IMR-90 (cell line): Measurements from ENCODE around the gene IBA57. TPM values are rescaled to one million over a fixed set of nuclear protein-coding genes. Genes with fewer than 3 reads are reported as not detected.

Experiments
- ATAC-seq: fragments of 200-7000 bp; cut with Tn5 transposase; 2 replicates; pipeline ENCODE4 v1.9.1; 2020; ENCODE audit warnings: low read depth, mild to moderate bottlenecking, moderate library complexity
- BruUV-seq: library from RNA; stranded (reverse); fragments of 400-500 nt; replicated peaks from 2 replicates; lab custom pipeline; 2021; lab: Mats Ljungman, UMichigan
- CTCF ChIA-PET: fragments of 300-600 bp; formaldehyde crosslinking; extraction: SDS; loops from one replicate; lab custom pipeline; 2021; ENCODE audit warnings: antibody characterized with exemption; lab: Yijun Ruan, JAX
- POLR2A ChIA-PET: fragments of 300-600 bp; sonication (Branson Sonifier 250); formaldehyde crosslinking; loops from one replicate; lab custom pipeline; 2022; ENCODE audit warnings: antibody characterized with exemption; ENCODE audit not compliant: unreplicated experiment; lab: Charles Lee
- DNase-seq: peaks from one replicate; pipeline ENCODE4 v3.0.0; 2013
- H2AFZ ChIP-seq: replicated peaks from 2 replicates; pipeline ENCODE3; 2013; ENCODE audit warnings: low read length, mild to moderate bottlenecking; ENCODE audit not compliant: poor library complexity
- H2AK5ac ChIP-seq: 2 replicates; pipeline ENCODE4 v1.6.1; 2013; ENCODE audit warnings: low read depth, low read length, inconsistent platforms
- H2AK9ac ChIP-seq: replicated peaks from 2 replicates; pipeline ENCODE3; 2013; ENCODE audit warnings: mild to moderate bottlenecking, low read depth, low read length, moderate library complexity; ENCODE audit not compliant: poor library complexity
- H2BK120ac ChIP-seq: 2 replicates; pipeline ENCODE4 v1.6.1; 2013; ENCODE audit warnings: low read depth, low read length, inconsistent platforms
- H2BK15ac ChIP-seq: 3 replicates; pipeline ENCODE4 v1.6.1; 2013; ENCODE audit warnings: low read depth, low read length, inconsistent platforms
- H2BK20ac ChIP-seq: 2 replicates; pipeline ENCODE4 v1.6.1; 2013; ENCODE audit warnings: low read depth, mild to moderate bottlenecking, inconsistent platforms, low read length, moderate library complexity
- H2BK5ac ChIP-seq: 2 replicates; pipeline ENCODE4 v1.6.1; 2013; ENCODE audit warnings: mild to moderate bottlenecking, low read depth, low read length, inconsistent platforms; ENCODE audit not compliant: poor library complexity, severe bottlenecking
- H3K14ac ChIP-seq: replicated peaks from 2 replicates; pipeline ENCODE4 v1.6.1; 2013; ENCODE audit warnings: low read depth, low read length, inconsistent platforms
- H3K18ac ChIP-seq: 2 replicates; pipeline ENCODE4 v1.6.1; 2013; ENCODE audit warnings: low read depth, low read length, control low read depth
- H3K23ac ChIP-seq: 2 replicates; pipeline ENCODE4 v1.6.1; 2013; ENCODE audit warnings: low read depth, low read length, inconsistent platforms
- H3K27ac ChIP-seq: 2 replicates; pipeline ENCODE4 v1.5.1; 2013; ENCODE audit warnings: mild to moderate bottlenecking, control low read depth, low read length; ENCODE audit not compliant: insufficient read depth
- H3K27me3 ChIP-seq: 2 replicates; pipeline ENCODE4 v1.6.1; 2013; ENCODE audit warnings: low read length; ENCODE audit not compliant: control insufficient read depth, insufficient read depth
- H3K36me3 ChIP-seq: 2 replicates; pipeline ENCODE4 v1.6.1; 2013; ENCODE audit warnings: low read length, mixed read lengths; ENCODE audit not compliant: control insufficient read depth, insufficient read depth
- H3K4ac ChIP-seq: 2 replicates; pipeline ENCODE4 v1.6.1; 2013; ENCODE audit warnings: low read depth, low read length, inconsistent platforms
- H3K4me1 ChIP-seq: 2 replicates; pipeline ENCODE4 v1.6.1; 2013; ENCODE audit warnings: low read length, mixed read lengths; ENCODE audit not compliant: control insufficient read depth, insufficient read depth
- H3K4me2 ChIP-seq: 2 replicates; pipeline ENCODE4 v1.6.1; 2013; ENCODE audit warnings: low read depth, mild to moderate bottlenecking, control low read depth, low read length, moderate library complexity
- H3K4me3 ChIP-seq: 2 replicates; pipeline ENCODE4 v1.5.1; 2013; ENCODE audit warnings: low read depth, mild to moderate bottlenecking, control low read depth, low read length, moderate library complexity; ENCODE audit not compliant: insufficient read depth
- H3K56ac ChIP-seq: 2 replicates; pipeline ENCODE4 v1.6.1; 2013; ENCODE audit warnings: low read length, inconsistent platforms; ENCODE audit not compliant: insufficient read depth; ENCODE audit errors: extremely low read depth
- H3K79me1 ChIP-seq, 2 experiments: 2 replicates each; pipeline ENCODE4 v1.6.1; 2013; ENCODE audit warnings: low read length in 2 of 2, inconsistent platforms in 1 of 2, low read depth in 1 of 2
- H3K9ac ChIP-seq: 2 replicates; pipeline ENCODE4 v1.6.1; 2013; ENCODE audit warnings: low read depth, low read length, control low read depth
- H3K9me1 ChIP-seq: 2 replicates; pipeline ENCODE4 v1.6.1; 2013; ENCODE audit warnings: low read length, inconsistent platforms; ENCODE audit not compliant: insufficient read depth
- H3K9me3 ChIP-seq: 2 replicates; pipeline ENCODE4 v1.6.1; 2013; ENCODE audit warnings: low read length; ENCODE audit not compliant: control insufficient read depth, insufficient read depth
- H4K20me1 ChIP-seq: 2 replicates; pipeline ENCODE4 v1.6.1; 2013; ENCODE audit warnings: low read length, inconsistent platforms; ENCODE audit not compliant: insufficient read depth
- H4K5ac ChIP-seq: 2 replicates; pipeline ENCODE4 v1.6.1; 2013; ENCODE audit warnings: mild to moderate bottlenecking, low read depth, low read length, control low read depth
- H4K8ac ChIP-seq, 2 experiments: 2 replicates each; pipeline ENCODE4 v1.6.1; 2013; ENCODE audit warnings: low read depth in 2 of 2, low read length in 2 of 2, control low read depth in 1 of 2, inconsistent platforms in 1 of 2
- H4K91ac ChIP-seq: 2 replicates; pipeline ENCODE4 v1.6.1; 2013; ENCODE audit warnings: low read depth, low read length, inconsistent platforms; ENCODE audit not compliant: insufficient read depth
- MAZ ChIP-seq: IDR thresholded peaks from 2 replicates; pipeline ENCODE4 v1.6.1; 2012; ENCODE audit warnings: low read depth, mild to moderate bottlenecking, low read length, improper control_type of control experiment, moderate library complexity, borderline replicate concordance
- RCOR1 ChIP-seq: IDR thresholded peaks from 2 replicates; pipeline ENCODE4 v1.6.1; 2012; ENCODE audit warnings: mild to moderate bottlenecking, low read length, improper control_type of control experiment; ENCODE audit not compliant: insufficient replicate concordance
- WGBS, 2 experiments: methylation state at CpG; one replicate each; pipeline versions ENCODE4 v1.1.5 to v1.1.7; 2013; ENCODE audit warnings: missing lambda C conversion rate in 2 of 2; ENCODE audit not compliant: insufficient read length in 1 of 2; ENCODE audit errors: extremely low coverage in 2 of 2; 5-methylcytosine and 5-hydroxymethylcytosine counted together
- dilution Hi-C: fragments of 300-500 bp; cut with HindIII; formaldehyde crosslinking; loops from one replicate; pipeline ENCODE4 v1.14.3; 2018; ENCODE audit warnings: low sequenced_read_pairs; ENCODE audit not compliant: unreplicated experiment
- in situ Hi-C: fragments of 300-500 bp; cut with MboI; formaldehyde crosslinking; loops from 3 replicates; pipeline ENCODE4 v1.14.3; 2019; ENCODE audit warnings: low sequenced_read_pairs, inconsistent platforms, mixed read lengths
- intact Hi-C: fragments of 100-400 bp; cut with micrococcal nuclease; formaldehyde crosslinking; loops from 2 replicates; pipeline ENCODE4 v1.10.0; 2022
- polyA plus RNA-seq, 3 experiments: library from polyadenylated mRNA; depleted of rRNA; stranded (reverse); fragments of >200 nt; gene quantifications; 2 replicates each; pipeline ENCODE4 v1.2.3, GENCODE V29; 2012; ENCODE audit warnings: low replicate concordance in 1 of 3
- total RNA-seq: library from RNA; depleted of rRNA; stranded (reverse); fragments of >200 nt; gene quantifications from 2 replicates; pipeline ENCODE4 v1.2.3, GENCODE V29; 2012

IBA57 gene
- total and polyA plus RNA-seq, 2 of the 4 experiments (the other 2 are of a cell fraction) = 2.0 to 2.6 TPM

DNA sequence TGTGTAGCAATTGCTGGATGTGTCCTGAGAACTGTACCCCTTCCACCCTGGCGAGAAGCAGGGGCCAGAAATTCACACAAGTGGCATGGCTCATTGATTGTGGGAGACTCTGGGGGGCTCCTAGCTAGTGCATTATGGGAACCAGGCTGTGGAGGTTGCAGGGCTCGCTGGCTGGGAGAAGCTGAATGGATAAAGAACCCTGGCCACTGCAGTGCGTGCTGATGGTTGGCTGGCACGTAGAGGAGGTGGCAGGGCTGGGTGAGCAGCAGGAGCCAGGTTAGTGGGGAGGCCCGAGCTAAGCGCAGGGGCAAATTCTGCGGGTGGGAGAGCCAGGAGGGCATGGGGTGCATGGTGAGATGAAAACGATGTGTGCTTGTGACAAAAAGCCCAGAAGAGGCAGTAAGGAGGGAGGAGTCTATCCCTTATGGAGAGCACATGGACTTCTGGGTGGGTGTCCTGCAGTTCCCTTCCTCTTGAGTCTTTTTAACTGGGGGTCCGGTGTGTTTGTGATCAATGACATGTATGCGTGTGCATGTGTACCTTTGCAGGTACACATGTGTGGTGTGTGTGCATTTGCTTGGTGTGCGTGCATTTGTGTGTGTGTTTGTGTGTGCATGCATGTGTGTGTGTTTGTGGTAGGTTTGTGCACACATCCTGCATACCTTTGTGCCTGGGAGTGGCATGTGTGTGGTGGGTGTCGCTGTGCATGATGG, 22.0 kb upstream of the IBA57 start:
- Histone ChIP-seq H2BK120ac (no peak overlapping the region), H3K36me3 (peaks cover 15% of the 10 kb centered on the region), H3K18ac (no peak overlapping the region), H2AK5ac (no peak overlapping the region), H4K5ac (no peak overlapping the region), H3K9me3 (no peaks in the 10 kb centered on the region), H2BK20ac (no peak overlapping the region), H3K14ac (no peak overlapping the region), H3K79me1 (peaks cover 0 to 66% of the 10 kb centered on the region in 2 experiments; a peak in 2 of 4 replicates), H3K4ac (no peak overlapping the region), H3K27ac (no peak overlapping the region), H3K4me1 (peaks cover 19% of the 10 kb centered on the region), H3K9ac (no peak overlapping the region), H2AFZ (no peak overlapping the region), H3K56ac (no peak overlapping the region), H3K9me1 (peaks cover 24% of the 10 kb centered on the region), H4K8ac (no peak overlapping the region), H4K91ac (no peak overlapping the region), H3K27me3 (no peaks in the 10 kb centered on the region), H2AK9ac (no peak overlapping the region), H3K4me3 (no peak overlapping the region), H4K20me1 (peaks cover 67% of the 10 kb centered on the region), H2BK5ac (no peak overlapping the region), H3K4me2 (no peak overlapping the region; the same call in 1 of the 2 replicates), H2BK15ac (no peak overlapping the region), H3K23ac (no peak overlapping the region; the same call in 1 of the 2 replicates)
- TF ChIP-seq MAZ (no peak), RCOR1 (no peak)
- ATAC-seq (no peak), DNase-seq (no peak)
- WGBS, 2 experiments = 87% methylated on average over 3 of the region's 12 CpGs; no CpG with 5 or more reads in 1 of the 2 experiments
- POLR2A ChIA-PET = no interaction called here
- dilution Hi-C loops (no loop called here), in situ Hi-C loops (no loop called here), intact Hi-C loops (loop anchor here (5.0 kb wide), 1 partner anchor 41 kb away; the partner anchor contains the start of gene C1orf35)
- CTCF ChIA-PET = interaction anchor here (1.3 kb wide), 1 partner anchor 148 kb away, joined by 4 read pairs; no protein-coding TSS in a partner anchor
- no TSS peak for BruUV-seq
